ENCODE measurements around the gene XPC. TPM values are rescaled to one million over a fixed set of nuclear protein-coding genes. Genes with fewer than 3 reads are reported as not detected.

The XPC gene
- total and polyA plus RNA-seq, 2 donors (not counting 3 experiments of a cell fraction or from before 2014, with no cell fraction given): 11.9 to 36.8 TPM

- Histone ChIP-seq H2AFZ (ENCODE audit: low read depth, low read length) (no peak overlapping the region), H3K9me3 (replicated peaks; ENCODE audit: control insufficient read depth, insufficient read depth, low read length) (peaks cover 3% of the 10 kb centered on the region), H3K9ac (replicated peaks; ENCODE audit: extremely low read depth, insufficient read depth, low read length) (no peak overlapping the region), H3K9me1 (replicated peaks; ENCODE audit: control insufficient read depth, extremely low read depth, insufficient read depth, low read length) (no peaks in the 10 kb centered on the region), H3K4me3 (replicated peaks in 1 of 3; ENCODE audit: insufficient read depth in 1 of 3, low read depth in 1 of 3, low read length in 3 of 3) (no peak overlapping the region), H3K4me2 (ENCODE audit: insufficient read depth, low read length) (no peak overlapping the region), H3K79me2 (ENCODE audit: control insufficient read depth, insufficient read depth, low read length) (no peaks in the 10 kb centered on the region), H3K27ac (ENCODE audit: insufficient read depth, low read depth, low read length) (no peak overlapping the region), H3K4me1 (ENCODE audit: control insufficient read depth, extremely low read depth, insufficient read depth, low read length) (peaks cover 1% of the 10 kb centered on the region), H3K36me3 (ENCODE audit: control insufficient read depth in 2 of 2, extremely low read depth in 1 of 2, insufficient read depth in 2 of 2, low read length in 2 of 2) (peaks cover 34 to 41% of the 10 kb centered on the region in 2 experiments), H4K20me1 (replicated peaks; ENCODE audit: control insufficient read depth, extremely low read depth, insufficient read depth, low read length) (no peaks in the 10 kb centered on the region), H3K27me3 (ENCODE audit: control insufficient read depth in 2 of 2, insufficient read depth in 2 of 2, low read length in 2 of 2) (no peaks in the 10 kb centered on the region)
- ChIA-PET CTCF (no interaction called here), POLR2A (no interaction called here)
- DNase-seq (ENCODE audit: low read depth, low spot score) (no peak), FAIRE-seq (no peak)
- TF ChIP-seq POLR2AphosphoS5 (IDR thresholded peaks at IDR 0.05; ENCODE audit: insufficient read depth, low read depth, low read length): no peak
- TF ChIP-seq CTCF (IDR thresholded peaks at IDR 0.05; ENCODE audit: extremely low read depth in 1 of 2, insufficient read depth in 1 of 2, low read depth in 1 of 2, low read length in 2 of 2): no peak
- no peak for TF ChIP-seq POLR2A (IDR thresholded peaks at IDR 0.05; ENCODE audit: low read depth, low read length)
- TF ChIP-seq EZH2 (IDR thresholded peaks at IDR 0.05; ENCODE audit: borderline replicate concordance, low read depth, low read length, severe bottlenecking): no peak
- no peak for TF ChIP-seq MYC (IDR thresholded peaks at IDR 0.05; ENCODE audit: low read depth, low read length)
- dilution Hi-C loops (cut with MboI; ENCODE audit: extremely low pct_ligation_motif_present, low sequenced_read_pairs) (no loop called here), intact Hi-C loops (cut with micrococcal nuclease) (no loop called here)
- no TSS peak for BruUV-seq (replicated peaks)
These were observed 19.0 kb downstream of the XPC start for GRCh38 chr3:14159426-14159825.

GRCh38 chr3:14158370-14158769 is 20.0 kb downstream of the XPC start:
- POLR2A ChIA-PET: no interaction called here
- Histone ChIP-seq H3K79me2 (ENCODE audit: control insufficient read depth, insufficient read depth, low read length) (no peaks in the 10 kb centered on the region), H3K9ac (replicated peaks; ENCODE audit: extremely low read depth, insufficient read depth, low read length) (no peak overlapping the region), H3K27me3 (ENCODE audit: control insufficient read depth in 2 of 2, insufficient read depth in 2 of 2, low read length in 2 of 2) (no peaks in the 10 kb centered on the region), H3K36me3 (ENCODE audit: control insufficient read depth in 2 of 2, extremely low read depth in 1 of 2, insufficient read depth in 2 of 2, low read length in 2 of 2) (peaks cover 33 to 34% of the 10 kb centered on the region in 2 experiments), H3K27ac (ENCODE audit: insufficient read depth, low read depth, low read length) (no peak overlapping the region), H4K20me1 (replicated peaks; ENCODE audit: control insufficient read depth, extremely low read depth, insufficient read depth, low read length) (no peaks in the 10 kb centered on the region), H3K4me3 (replicated peaks in 1 of 3; ENCODE audit: insufficient read depth in 1 of 3, low read depth in 1 of 3, low read length in 3 of 3) (no peak overlapping the region), H3K9me3 (replicated peaks; ENCODE audit: control insufficient read depth, insufficient read depth, low read length) (peaks cover 3% of the 10 kb centered on the region), H3K9me1 (replicated peaks; ENCODE audit: control insufficient read depth, extremely low read depth, insufficient read depth, low read length) (no peaks in the 10 kb centered on the region), H3K4me1 (ENCODE audit: control insufficient read depth, extremely low read depth, insufficient read depth, low read length) (peaks cover 2% of the 10 kb centered on the region), H2AFZ (ENCODE audit: low read depth, low read length) (no peak overlapping the region), H3K4me2 (ENCODE audit: insufficient read depth, low read length) (no peak overlapping the region)
- TF ChIP-seq POLR2A (IDR thresholded peaks at IDR 0.05; ENCODE audit: low read depth, low read length) (no peak), MAX (IDR thresholded peaks at IDR 0.05; ENCODE audit: insufficient read depth, insufficient read length) (no peak), FOS (IDR thresholded peaks at IDR 0.05; ENCODE audit: borderline replicate concordance, insufficient read depth, low read length) (no peak), GATA2 (IDR thresholded peaks at IDR 0.05; ENCODE audit: insufficient read depth, insufficient read length, low read depth, low read length) (no peak), JUN (IDR thresholded peaks at IDR 0.05; ENCODE audit: borderline replicate concordance, insufficient read depth, insufficient read length, low read depth) (no peak), POLR2AphosphoS5 (IDR thresholded peaks at IDR 0.05; ENCODE audit: insufficient read depth, low read depth, low read length) (no peak), MYC (IDR thresholded peaks at IDR 0.05; ENCODE audit: low read depth, low read length) (no peak), EZH2 (IDR thresholded peaks at IDR 0.05; ENCODE audit: borderline replicate concordance, low read depth, low read length, severe bottlenecking) (no peak), CTCF (IDR thresholded peaks at IDR 0.05; ENCODE audit: extremely low read depth in 1 of 2, insufficient read depth in 1 of 2, low read depth in 1 of 2, low read length in 2 of 2) (no peak)
- dilution Hi-C loops (cut with MboI; ENCODE audit: extremely low pct_ligation_motif_present, low sequenced_read_pairs) (no loop called here), intact Hi-C loops (cut with micrococcal nuclease) (no loop called here)
- CTCF ChIA-PET: no interaction called here
- no peak for FAIRE-seq
- no peak for DNase-seq (ENCODE audit: low read depth, low spot score)
- BruUV-seq (replicated peaks): no TSS peak

Data from endothelial cell of umbilical vein (primary cell).